Peyer's patch (tissue), 4 donors: Measurements from ENCODE around the gene FAH.

Experiments
- POLR2A ChIP-seq, 2 donors: fragments of 450-650 bp; IDR thresholded peaks; one replicate each; pipeline ENCODE4 v1.5.1; 2017; ENCODE audit warnings: antibody characterized with exemption in 2 of 2, mild to moderate bottlenecking in 2 of 2, moderate library complexity in 2 of 2
- TF ChIP-seq, protein P1 (sequence below), 6 experiments: fragments of 450-650 bp in 4 of 6; fragments of 200-600 bp in 2 of 6; sonication (generic) in 1 of 6; IDR thresholded peaks; one replicate each; pipeline ENCODE4 v1.5.1; 2017 to 2019; ENCODE audit warnings: antibody characterized with exemption in 6 of 6, mild to moderate bottlenecking in 3 of 6, moderate library complexity in 1 of 6

DNA sequence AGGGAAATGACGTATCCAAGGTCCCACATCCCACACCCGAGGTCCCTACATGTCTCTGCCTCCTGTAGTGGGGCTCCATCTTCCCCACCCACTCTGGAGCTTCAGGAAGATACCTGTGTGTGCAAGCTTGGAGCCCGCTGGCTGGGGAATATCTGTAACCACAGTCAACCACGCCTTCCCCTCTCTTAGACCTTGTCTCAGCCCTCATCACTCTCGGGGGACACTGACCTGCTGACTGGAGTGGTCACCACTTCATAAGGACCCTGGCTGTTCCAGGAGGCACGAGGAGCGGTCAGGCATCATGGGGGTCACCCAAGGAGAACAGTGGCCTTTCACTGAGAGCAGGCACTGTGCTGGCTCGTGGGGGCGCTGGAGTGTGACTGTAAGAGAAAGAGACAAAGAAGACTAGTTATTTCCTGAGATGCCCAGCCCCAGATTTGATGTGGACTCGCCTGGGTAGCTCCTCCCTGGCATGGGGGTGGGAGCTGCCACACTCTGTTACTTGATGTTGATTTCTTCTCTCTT lies 50.6 kb downstream of the FAH start:
- TF ChIP-seq, protein P1, sequence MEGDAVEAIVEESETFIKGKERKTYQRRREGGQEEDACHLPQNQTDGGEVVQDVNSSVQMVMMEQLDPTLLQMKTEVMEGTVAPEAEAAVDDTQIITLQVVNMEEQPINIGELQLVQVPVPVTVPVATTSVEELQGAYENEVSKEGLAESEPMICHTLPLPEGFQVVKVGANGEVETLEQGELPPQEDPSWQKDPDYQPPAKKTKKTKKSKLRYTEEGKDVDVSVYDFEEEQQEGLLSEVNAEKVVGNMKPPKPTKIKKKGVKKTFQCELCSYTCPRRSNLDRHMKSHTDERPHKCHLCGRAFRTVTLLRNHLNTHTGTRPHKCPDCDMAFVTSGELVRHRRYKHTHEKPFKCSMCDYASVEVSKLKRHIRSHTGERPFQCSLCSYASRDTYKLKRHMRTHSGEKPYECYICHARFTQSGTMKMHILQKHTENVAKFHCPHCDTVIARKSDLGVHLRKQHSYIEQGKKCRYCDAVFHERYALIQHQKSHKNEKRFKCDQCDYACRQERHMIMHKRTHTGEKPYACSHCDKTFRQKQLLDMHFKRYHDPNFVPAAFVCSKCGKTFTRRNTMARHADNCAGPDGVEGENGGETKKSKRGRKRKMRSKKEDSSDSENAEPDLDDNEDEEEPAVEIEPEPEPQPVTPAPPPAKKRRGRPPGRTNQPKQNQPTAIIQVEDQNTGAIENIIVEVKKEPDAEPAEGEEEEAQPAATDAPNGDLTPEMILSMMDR (IDR thresholded peaks at IDR 0.05): no peak
- no peak for TF ChIP-seq POLR2A (IDR thresholded peaks at IDR 0.05)
